ENCODE results near the gene NALCN. TPM values are rescaled to one million over a fixed set of nuclear protein-coding genes. Genes with fewer than 3 reads are reported as not detected.

The NALCN gene
- total and polyA plus RNA-seq, 7 donors: 0.23 to 1.1 (median 0.71) TPM; not detected in 2

GRCh38 chr13:101308247-101309013 lies 107.9 kb downstream of the NALCN start:
- intact Hi-C loops (cut with DNase I): no loop called here
- Histone ChIP-seq H3K9me3 (no peaks in the 10 kb centered on the region), H3K27ac (no peak overlapping the region), H3K4me3 (no peak overlapping the region), H3K27me3 (no peaks in the 10 kb centered on the region), H3K4me1 (no peaks in the 10 kb centered on the region), H3K36me3 (no peaks in the 10 kb centered on the region)
- TF ChIP-seq POLR2A (IDR thresholded peaks at IDR 0.05): no peak
- TF ChIP-seq CTCF (IDR thresholded peaks at IDR 0.05): no peak
- no peak for TF ChIP-seq EP300 (IDR thresholded peaks at IDR 0.05)
- 76 to 81% methylated on average over 4 of the region's 4 CpGs for WGBS, 2 donors
- no peak for DNase-seq

GRCh38 chr13:101307181-101307701 lies 109.1 kb downstream of the NALCN start:
- no peak for DNase-seq
- 81% methylated on average over 5 of the region's 5 CpGs for whole genome bisulfite sequencing, 2 donors
- Histone ChIP-seq H3K4me3 (no peak overlapping the region), H3K27ac (no peak overlapping the region), H3K36me3 (no peaks in the 10 kb centered on the region), H3K27me3 (no peaks in the 10 kb centered on the region), H3K4me1 (no peaks in the 10 kb centered on the region), H3K9me3 (no peaks in the 10 kb centered on the region)
- TF ChIP-seq EP300 (IDR thresholded peaks at IDR 0.05) (no peak), POLR2A (IDR thresholded peaks at IDR 0.05) (no peak), CTCF (IDR thresholded peaks at IDR 0.05) (no peak), POLR2AphosphoS5 (IDR thresholded peaks at IDR 0.05) (no peak)
- intact Hi-C loops (cut with DNase I): no loop called here

- intact Hi-C loops (cut with DNase I): no loop called here
- H3K27ac ChIP-seq: no peak overlapping the region
- WGBS, 2 donors: 66 to 82% methylated on average over 3 of the region's 3 CpGs
Observed at GRCh38 chr13:101306773-101307172, 109.5 kb downstream of the NALCN start.

GRCh38 chr13:101305981-101306411 lies 110.3 kb downstream of the NALCN start:
- no peaks in the 10 kb centered on the region for H3K9me3 ChIP-seq
- H3K27me3 ChIP-seq: no peaks in the 10 kb centered on the region
- WGBS, 2 donors: 74 to 77% methylated on average over 6 of the region's 6 CpGs
- no peaks in the 10 kb centered on the region for H3K4me1 ChIP-seq
- no peak overlapping the region for H3K27ac ChIP-seq
- H3K36me3 ChIP-seq: no peaks in the 10 kb centered on the region
- H3K4me3 ChIP-seq: no peak overlapping the region
- TF ChIP-seq CTCF (IDR thresholded peaks at IDR 0.05): no peak
- no peak for TF ChIP-seq POLR2A (IDR thresholded peaks at IDR 0.05)
- no peak for TF ChIP-seq EP300 (IDR thresholded peaks at IDR 0.05)
- no peak for TF ChIP-seq POLR2AphosphoS5 (IDR thresholded peaks at IDR 0.05)
- intact Hi-C loops (cut with DNase I): no loop called here
- no peak for DNase-seq

More at GRCh38 chr13:101306773-101307172, 109.5 kb downstream of the NALCN start:
- Histone ChIP-seq H3K36me3 (no peaks in the 10 kb centered on the region), H3K4me3 (no peak overlapping the region), H3K9me3 (no peaks in the 10 kb centered on the region), H3K4me1 (no peaks in the 10 kb centered on the region), H3K27me3 (no peaks in the 10 kb centered on the region)
- DNase-seq: no peak
- no peak for TF ChIP-seq POLR2AphosphoS5 (IDR thresholded peaks at IDR 0.05)
- TF ChIP-seq CTCF (IDR thresholded peaks at IDR 0.05): no peak
- TF ChIP-seq POLR2A (IDR thresholded peaks at IDR 0.05): no peak
- TF ChIP-seq EP300 (IDR thresholded peaks at IDR 0.05): no peak
